Lower lobe of right lung (tissue), 2 donors: ENCODE results near the gene PKNOX2. TPM values are rescaled to one million over a fixed set of nuclear protein-coding genes. Genes with fewer than 3 reads are reported as not detected.

Experiments
- ATAC-seq, 2 donors: fragments of 200-7000 bp; cut with Tn5 transposase; one replicate each; pipeline ENCODE4 v1.9.1; 2020 to 2022; ENCODE audit warnings: mild to moderate bottlenecking in 2 of 2, moderate library complexity in 2 of 2
- DNase-seq: peaks from one replicate; pipeline ENCODE4 v3.0.0-alpha.2; 2020
- H3K27ac ChIP-seq: fragments of 200-600 bp; one replicate; pipeline ENCODE4 v1.8.0; 2022
- H3K27me3 ChIP-seq: fragments of 200-600 bp; one replicate; pipeline ENCODE4 v1.8.0; 2022; ENCODE audit warnings: low read depth
- H3K36me3 ChIP-seq: fragments of 200-600 bp; one replicate; pipeline ENCODE4 v1.8.0; 2022; ENCODE audit warnings: mild to moderate bottlenecking
- H3K4me1 ChIP-seq: fragments of 200-600 bp; one replicate; pipeline ENCODE4 v1.8.0; 2022
- H3K4me3 ChIP-seq: fragments of 200-600 bp; one replicate; pipeline ENCODE4 v1.8.0; 2022; ENCODE audit warnings: mild to moderate bottlenecking
- H3K9me3 ChIP-seq: fragments of 200-600 bp; one replicate; pipeline ENCODE4 v1.8.0; 2022
- CTCF ChIP-seq: fragments of 200-600 bp; IDR thresholded peaks from one replicate; pipeline ENCODE4 v1.8.0; 2022; ENCODE audit warnings: antibody characterized with exemption, mild to moderate bottlenecking
- intact Hi-C: fragments of 100-400 bp; cut with DNase I; formaldehyde crosslinking; loops from one replicate; pipeline ENCODE4 v1.11.0; 2022
- total RNA-seq: library from RNA; stranded (reverse); fragmentation: NEBNext Ultra II Directional; extraction: Animal tissue kit (Norgen Biotek cat#: 25700); gene quantifications from one replicate; pipeline ENCODE4 v1.2.1, GENCODE V29; 2021
- donor health status: DM: no; HTN: yes; CAD: no; lungs with severe emphysema.

Gene PKNOX2
- total RNA-seq, 1 donor from 2014 or later, result 14.4 TPM

DNA sequence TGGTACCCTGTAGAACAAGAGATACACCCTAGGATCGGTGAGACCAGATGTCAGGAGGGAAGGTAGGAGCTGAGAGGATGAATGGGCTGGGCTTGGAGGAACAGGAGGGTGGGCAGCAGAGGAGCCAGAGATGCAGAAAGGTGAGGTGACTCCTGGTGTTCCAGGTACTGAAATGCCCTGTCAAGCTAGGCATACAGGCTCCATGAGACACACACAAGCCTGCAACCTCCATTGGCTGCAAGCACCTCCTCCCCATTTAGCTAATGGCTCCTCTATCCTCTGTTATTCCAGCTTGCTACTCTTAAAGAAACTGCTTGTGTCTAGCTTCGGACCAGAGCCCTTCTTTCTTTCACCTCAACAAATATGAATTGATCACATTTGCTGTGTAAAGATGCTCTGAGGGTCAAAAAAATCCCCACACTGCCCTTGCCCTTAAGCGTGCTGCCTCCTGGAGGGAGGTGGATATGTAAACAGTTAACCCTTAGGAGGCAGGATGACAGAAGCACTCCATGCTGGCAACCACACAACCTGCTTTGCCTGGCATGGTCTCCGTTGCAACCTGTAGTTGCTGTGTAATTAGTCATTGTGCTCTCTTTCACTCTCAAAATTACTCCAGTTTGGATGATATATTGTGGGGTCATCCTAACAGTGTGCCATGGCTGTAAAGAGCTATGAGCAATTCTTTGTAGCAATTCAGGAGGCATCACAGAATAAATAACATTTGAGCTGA, 156.0 kb downstream of the PKNOX2 start:
- no peaks in the 10 kb centered on the region for H3K4me1 ChIP-seq
- intact Hi-C loops, result no loop called here
- no peaks in the 10 kb centered on the region for H3K36me3 ChIP-seq
- ATAC-seq (no peak), DNase-seq (no peak)
- no peaks in the 10 kb centered on the region for H3K9me3 ChIP-seq
- peaks cover 5% of the 10 kb centered on the region for H3K27me3 ChIP-seq
- no peak for TF ChIP-seq CTCF
- H3K4me3 ChIP-seq, result no peak overlapping the region
- H3K27ac ChIP-seq, result no peak overlapping the region

DNA sequence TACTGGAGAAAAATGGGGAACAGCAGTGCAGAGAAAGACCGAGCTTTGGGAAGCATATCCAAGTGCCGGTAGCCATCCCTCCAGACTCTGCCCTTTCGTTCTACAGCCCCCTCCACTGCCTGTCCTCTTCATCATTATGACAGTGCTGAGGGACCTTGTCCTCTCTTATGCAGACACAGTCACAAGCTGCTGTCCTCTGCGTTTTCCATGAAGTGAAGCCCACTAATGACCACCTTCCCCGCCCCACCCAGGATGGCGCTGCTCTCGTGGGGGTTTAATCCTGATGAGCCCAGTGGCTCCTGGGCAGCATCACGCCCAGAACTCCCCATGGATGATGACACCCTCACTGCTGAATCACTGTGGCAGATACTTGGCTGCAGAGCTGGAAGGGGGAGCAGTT, 157.7 kb downstream of the PKNOX2 start:
- no peaks in the 10 kb centered on the region for H3K36me3 ChIP-seq
- no peaks in the 10 kb centered on the region for H3K4me1 ChIP-seq
- H3K9me3 ChIP-seq, result no peaks in the 10 kb centered on the region
- no peak for TF ChIP-seq CTCF
- H3K27ac ChIP-seq, result no peak overlapping the region
- intact Hi-C loops, result no loop called here
- no peak overlapping the region for H3K4me3 ChIP-seq
- no peak for ATAC-seq
- peaks cover 5% of the 10 kb centered on the region for H3K27me3 ChIP-seq
- no peak for DNase-seq

DNA sequence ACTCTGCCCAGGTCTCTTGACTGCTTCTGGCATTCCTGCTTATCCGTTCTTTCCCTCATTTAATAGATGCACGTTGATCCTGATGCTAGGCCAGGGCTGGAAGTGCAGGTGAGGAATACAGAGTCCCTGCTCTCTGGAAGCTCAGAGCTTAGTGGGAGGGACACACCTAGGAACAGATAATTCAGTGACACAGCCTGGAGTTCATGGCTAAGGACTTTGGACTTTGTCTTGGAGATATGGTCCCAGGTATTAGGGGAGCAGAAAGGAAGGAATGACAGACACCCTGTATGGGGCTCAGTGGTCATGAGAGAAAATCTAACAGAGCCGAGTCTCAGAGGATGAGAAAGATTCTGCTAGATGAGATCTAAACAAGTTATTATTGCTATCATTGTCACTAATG, 160.6 kb downstream of the PKNOX2 start:
- Histone ChIP-seq H3K9me3 (no peaks in the 10 kb centered on the region), H3K36me3 (no peaks in the 10 kb centered on the region), H3K27me3 (peaks cover 5% of the 10 kb centered on the region), H3K27ac (no peak overlapping the region), H3K4me1 (no peaks in the 10 kb centered on the region), H3K4me3 (no peak overlapping the region)
- no peak for DNase-seq
- intact Hi-C loops, result no loop called here
- no peak for TF ChIP-seq CTCF
- ATAC-seq, result no peak

GRCh38 chr11:125326126-125326525, 161.6 kb downstream of the PKNOX2 start:
- no peak overlapping the region for H3K4me3 ChIP-seq
- peaks cover 5% of the 10 kb centered on the region for H3K27me3 ChIP-seq
- DNase-seq, result no peak
- intact Hi-C loops, result no loop called here
- TF ChIP-seq CTCF, result no peak
- H3K27ac ChIP-seq, result no peak overlapping the region
- no peak for ATAC-seq
- no peaks in the 10 kb centered on the region for H3K9me3 ChIP-seq
- H3K4me1 ChIP-seq, result no peaks in the 10 kb centered on the region
- no peaks in the 10 kb centered on the region for H3K36me3 ChIP-seq

DNA sequence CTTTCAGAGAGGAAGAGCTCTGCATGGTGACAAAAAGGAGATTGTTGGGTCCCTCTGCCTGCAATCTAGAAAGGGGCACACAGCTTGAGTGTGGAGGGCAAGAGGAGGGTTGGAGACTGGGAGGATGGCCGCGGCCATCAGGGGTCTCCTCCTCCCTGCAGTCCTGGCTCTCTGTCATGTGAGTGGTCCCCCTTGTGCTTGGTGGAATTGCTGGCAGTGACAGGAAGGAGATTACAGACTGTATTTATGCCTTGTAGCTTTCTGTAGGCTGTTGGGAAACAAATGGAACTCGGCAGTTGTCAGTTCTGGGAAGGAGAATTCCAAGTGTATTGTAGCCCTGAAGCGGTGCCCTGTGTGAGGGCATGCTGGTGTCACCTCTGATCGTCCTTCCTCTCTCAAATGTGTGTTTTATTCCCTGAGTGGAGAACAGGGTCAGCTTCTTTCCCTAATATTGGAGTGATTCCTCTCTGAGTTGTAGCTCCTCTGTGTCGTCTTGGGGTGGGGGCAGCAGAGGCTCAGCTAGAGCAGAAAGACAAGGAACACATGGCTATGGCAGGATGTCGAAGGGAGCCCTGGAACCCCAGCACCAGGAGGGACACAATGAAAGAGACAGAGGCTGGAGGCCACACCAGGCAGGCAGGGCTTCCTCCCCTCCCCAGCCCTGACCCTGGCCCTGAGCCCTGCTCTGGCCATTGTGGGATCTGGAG, 163.1 kb downstream of the PKNOX2 start:
- TF ChIP-seq CTCF, result no peak
- no peak overlapping the region for H3K4me3 ChIP-seq
- ATAC-seq, result no peak
- DNase-seq, result no peak
- H3K9me3 ChIP-seq, result no peaks in the 10 kb centered on the region
- H3K4me1 ChIP-seq, result no peaks in the 10 kb centered on the region
- no peak overlapping the region for H3K27ac ChIP-seq
- peaks cover 5% of the 10 kb centered on the region for H3K27me3 ChIP-seq
- no peaks in the 10 kb centered on the region for H3K36me3 ChIP-seq
- intact Hi-C loops, result no loop called here
